ENCODE results near the gene SPATA12. TPM values are rescaled to one million over a fixed set of nuclear protein-coding genes. Genes with fewer than 3 reads are reported as not detected.

Gene SPATA12
- total RNA-seq, 1 experiment from 2014 or later, result 0.22 TPM

- Histone ChIP-seq H3K79me2 (ENCODE audit: insufficient read depth, low read length) (no peaks in the 10 kb centered on the region; the same call in 1 of the 2 replicates), H3K27me3 (ENCODE audit: insufficient read depth, low read length) (no peaks in the 10 kb centered on the region), H3K4ac (ENCODE audit: low read depth, low read length) (no peak overlapping the region), H4K5ac (ENCODE audit: insufficient read length, low read depth, low read length) (no peak overlapping the region), H3K4me1 (ENCODE audit: insufficient read depth, low read length) (no peaks in the 10 kb centered on the region), H2BK5ac (ENCODE audit: insufficient read length, low read length) (no peak overlapping the region), H4K20me1 (ENCODE audit: control insufficient read depth, insufficient read depth, insufficient read length) (no peaks in the 10 kb centered on the region), H3K23ac (ENCODE audit: insufficient read length, low read depth, low read length) (no peak overlapping the region), H3K23me2 (ENCODE audit: insufficient read length, low read depth, low read length, poor library complexity, severe bottlenecking) (no peaks in the 10 kb centered on the region), H3K18ac (ENCODE audit: insufficient read length, low read depth, low read length) (no peak overlapping the region), H3K56ac (ENCODE audit: insufficient read length, low read depth, low read length) (no peak overlapping the region), H2BK12ac (ENCODE audit: insufficient read length, low read depth, low read length) (no peak overlapping the region), H3T11ph (ENCODE audit: low read length) (no peak overlapping the region), H3K79me1 (ENCODE audit: insufficient read depth, low read depth, low read length, poor library complexity, severe bottlenecking) (no peaks in the 10 kb centered on the region), H2AFZ (ENCODE audit: low read length) (no peak overlapping the region), H2AK5ac (ENCODE audit: insufficient read length, low read length) (no peak overlapping the region), H2BK15ac (ENCODE audit: low read depth, low read length) (no peak overlapping the region), H3K9me3 (ENCODE audit: control insufficient read depth, low read depth, low read length) (no peaks in the 10 kb centered on the region), H4K91ac (ENCODE audit: insufficient read length, low read depth, low read length) (no peak overlapping the region), H3K4me2 (ENCODE audit: insufficient read depth, insufficient read length, low read length) (no peak overlapping the region), H3K14ac (ENCODE audit: insufficient read depth, low read length) (no peak overlapping the region), H3K9ac (ENCODE audit: extremely low read depth, insufficient read length, low read length) (no peak overlapping the region), H3K27ac (ENCODE audit: insufficient read length, low read depth, low read length) (no peak overlapping the region), H2BK20ac (ENCODE audit: low read depth, low read length, poor library complexity, severe bottlenecking) (no peak overlapping the region), H4K8ac (replicated peaks; ENCODE audit: insufficient read length, low read depth, low read length) (no peak overlapping the region), H2BK120ac (ENCODE audit: low read depth, low read length, poor library complexity, severe bottlenecking) (no peak overlapping the region)
- no peak for DNase-seq
- no CpG with 5 or more reads among the region's 3 CpGs for WGBS (ENCODE audit: extremely low coverage, insufficient read length, low lambda C conversion rate)
- no peak overlapping the region for H3K4me3 Mint-ChIP-seq
- no peak overlapping the region for H3K27ac Mint-ChIP-seq
- TF ChIP-seq, protein P1, sequence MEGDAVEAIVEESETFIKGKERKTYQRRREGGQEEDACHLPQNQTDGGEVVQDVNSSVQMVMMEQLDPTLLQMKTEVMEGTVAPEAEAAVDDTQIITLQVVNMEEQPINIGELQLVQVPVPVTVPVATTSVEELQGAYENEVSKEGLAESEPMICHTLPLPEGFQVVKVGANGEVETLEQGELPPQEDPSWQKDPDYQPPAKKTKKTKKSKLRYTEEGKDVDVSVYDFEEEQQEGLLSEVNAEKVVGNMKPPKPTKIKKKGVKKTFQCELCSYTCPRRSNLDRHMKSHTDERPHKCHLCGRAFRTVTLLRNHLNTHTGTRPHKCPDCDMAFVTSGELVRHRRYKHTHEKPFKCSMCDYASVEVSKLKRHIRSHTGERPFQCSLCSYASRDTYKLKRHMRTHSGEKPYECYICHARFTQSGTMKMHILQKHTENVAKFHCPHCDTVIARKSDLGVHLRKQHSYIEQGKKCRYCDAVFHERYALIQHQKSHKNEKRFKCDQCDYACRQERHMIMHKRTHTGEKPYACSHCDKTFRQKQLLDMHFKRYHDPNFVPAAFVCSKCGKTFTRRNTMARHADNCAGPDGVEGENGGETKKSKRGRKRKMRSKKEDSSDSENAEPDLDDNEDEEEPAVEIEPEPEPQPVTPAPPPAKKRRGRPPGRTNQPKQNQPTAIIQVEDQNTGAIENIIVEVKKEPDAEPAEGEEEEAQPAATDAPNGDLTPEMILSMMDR (conservative IDR thresholded peaks at IDR 0.05), result no peak
- peaks cover 0 to 2% of the 10 kb centered on the region in 2 experiments; a peak in 1 of 4 replicates for H3K4me1 Mint-ChIP-seq
- no peaks in the 10 kb centered on the region for H3K36me3 Mint-ChIP-seq (ENCODE audit: insufficient read depth in 1 of 3, low read depth in 3 of 3)
- 0 out of 2 replicates have a peak, but pooled peaks cover 2% of the 10 kb centered on the region for H3K27me3 Mint-ChIP-seq (ENCODE audit: low read depth)
- H3K9me3 Mint-ChIP-seq, result no peaks in the 10 kb centered on the region
Measured at GRCh38 chr3:57025237-57025636, 35.2 kb upstream of the SPATA12 start.
